Gastrocnemius medialis (tissue), 4 donors: ENCODE results near the gene THSD7B. TPM values are rescaled to one million over a fixed set of nuclear protein-coding genes. Genes with fewer than 3 reads are reported as not detected.

Experiments used
- ATAC-seq, 2 donors: fragments of 150-250 bp; one replicate each; pipeline ENCODE4 v1.9.1; 2016
- DNase-seq, 2 donors: peaks; one replicate each; pipeline ENCODE4 v3.0.0-alpha.2; 2019
- H3K27ac ChIP-seq, 4 donors: fragments of 200-600 bp; sonication (generic); 1 replicate in 1 of 4; 2 replicates in 3 of 4; pipeline ENCODE4 v1.5.1; 2016 to 2018; ENCODE audit warnings: mild to moderate bottlenecking in 2 of 4, moderate library complexity in 1 of 4
- H3K27me3 ChIP-seq, 3 donors: fragments of 200-600 bp; sonication (generic) in 2 of 3; 1 replicate in 1 of 3; 2 replicates in 2 of 3; pipeline versions ENCODE4 v1.5.1 to v1.6.0; 2016 to 2019; ENCODE audit warnings: mild to moderate bottlenecking in 1 of 3, moderate library complexity in 1 of 3
- H3K36me3 ChIP-seq, 2 donors: fragments of 200-600 bp; sonication (generic) in 1 of 2; one replicate each; pipeline ENCODE4 v1.5.1; 2017 to 2018
- H3K4me1 ChIP-seq, 2 donors: fragments of 200-600 bp; sonication (generic) in 1 of 2; one replicate each; pipeline ENCODE4 v1.5.1; 2016 to 2017; ENCODE audit warnings: mild to moderate bottlenecking in 2 of 2
- H3K4me3 ChIP-seq, 4 donors: fragments of 200-600 bp; sonication (generic) in 3 of 4; 1 replicate in 1 of 4; 2 replicates in 3 of 4; pipeline ENCODE4 v1.5.1; 2016 to 2019; ENCODE audit warnings: mild to moderate bottlenecking in 2 of 4
- H3K9me3 ChIP-seq, 3 donors: fragments of 200-600 bp; sonication (generic) in 2 of 3; 1 replicate in 1 of 3; 2 replicates in 2 of 3; pipeline ENCODE4 v1.5.1; 2016 to 2019
- CTCF ChIP-seq, 5 experiments: fragments of 450-650 bp in 3 of 5; fragments of 200-600 bp in 2 of 5; sonication (generic) in 2 of 5; IDR thresholded peaks in 4 of 5; conservative IDR thresholded peaks in 1 of 5; 1 replicate in 4 of 5; 2 replicates in 1 of 5; pipeline ENCODE4 v1.5.1; 2016 to 2019; ENCODE audit warnings: antibody characterized with exemption in 5 of 5, mild to moderate bottlenecking in 3 of 5, moderate library complexity in 3 of 5
- POLR2A ChIP-seq, 2 donors: fragments of 450-650 bp; IDR thresholded peaks; one replicate each; pipeline ENCODE4 v1.6.1; 2017; ENCODE audit warnings: antibody characterized with exemption in 2 of 2, mild to moderate bottlenecking in 2 of 2, moderate library complexity in 2 of 2
- in situ Hi-C, 4 donors: fragments of 200-750 bp; cut with MboI; loops; one replicate each; pipeline versions ENCODE4 v1.15.0 to v1.8.0; 2017; ENCODE audit warnings: low sequenced_read_pairs in 4 of 4
- intact Hi-C: fragments of 100-400 bp; cut with DNase I; formaldehyde crosslinking; loops from one replicate; pipeline ENCODE4 v1.15.1; 2023; ENCODE audit warnings: low total_unique reads
- total RNA-seq, 4 donors: library from RNA; depleted of rRNA; stranded (reverse); fragments of >200 nt; gene quantifications; one replicate each; pipeline versions ENCODE4 v1.1.0 to v1.2.3, GENCODE V29; 2016

The THSD7B gene
- total RNA-seq, 4 donors from 2014 or later = not detected

GRCh38 chr2:137155356-137156104 lies 390.2 kb downstream of the THSD7B start:
- no peaks in the 10 kb centered on the region for H3K36me3 ChIP-seq
- no peak for DNase-seq
- no peak overlapping the region for H3K27ac ChIP-seq
- H3K4me3 ChIP-seq = no peak overlapping the region
- no peaks in the 10 kb centered on the region for H3K4me1 ChIP-seq
- H3K9me3 ChIP-seq = no peaks in the 10 kb centered on the region
- no peak for ATAC-seq
- intact Hi-C loops = no loop called here
- TF ChIP-seq POLR2A (IDR thresholded peaks at IDR 0.05) = no peak
- TF ChIP-seq CTCF (IDR thresholded peaks at IDR 0.05 in 4 of 5, conservative IDR thresholded peaks at IDR 0.05 in 1 of 5) = no peak
- no peaks in the 10 kb centered on the region for H3K27me3 ChIP-seq
- in situ Hi-C loops = no loop called here

GRCh38 chr2:137156221-137156844 lies 391.0 kb downstream of the THSD7B start:
- Histone ChIP-seq H3K36me3 (no peaks in the 10 kb centered on the region), H3K9me3 (no peaks in the 10 kb centered on the region), H3K4me1 (no peaks in the 10 kb centered on the region), H3K27me3 (no peaks in the 10 kb centered on the region), H3K4me3 (no peak overlapping the region), H3K27ac (no peak overlapping the region)
- in situ Hi-C loops (no loop called here), intact Hi-C loops (no loop called here)
- DNase-seq (no peak), ATAC-seq (no peak)
- TF ChIP-seq CTCF (IDR thresholded peaks at IDR 0.05 in 4 of 5, conservative IDR thresholded peaks at IDR 0.05 in 1 of 5) = no peak
- TF ChIP-seq POLR2A (IDR thresholded peaks at IDR 0.05) = no peak

- Histone ChIP-seq H3K9me3 (no peaks in the 10 kb centered on the region), H3K27me3 (no peaks in the 10 kb centered on the region), H3K36me3 (no peaks in the 10 kb centered on the region), H3K4me1 (no peaks in the 10 kb centered on the region), H3K27ac (no peak overlapping the region), H3K4me3 (no peak overlapping the region)
- ATAC-seq (no peak), DNase-seq (no peak)
- TF ChIP-seq POLR2A (IDR thresholded peaks at IDR 0.05) = no peak
- TF ChIP-seq CTCF (IDR thresholded peaks at IDR 0.05 in 4 of 5, conservative IDR thresholded peaks at IDR 0.05 in 1 of 5) = no peak
- in situ Hi-C loops (no loop called here), intact Hi-C loops (no loop called here)
Observed at GRCh38 chr2:137157851-137158250, 392.5 kb downstream of the THSD7B start.

- H3K36me3 ChIP-seq = no peaks in the 10 kb centered on the region
- ATAC-seq = no peak
- no peaks in the 10 kb centered on the region for H3K9me3 ChIP-seq
- no peak for DNase-seq
- TF ChIP-seq POLR2A (IDR thresholded peaks at IDR 0.05) (no peak), CTCF (IDR thresholded peaks at IDR 0.05 in 4 of 5, conservative IDR thresholded peaks at IDR 0.05 in 1 of 5) (no peak)
- intact Hi-C loops = no loop called here
- no peaks in the 10 kb centered on the region for H3K4me1 ChIP-seq
- in situ Hi-C loops = no loop called here
- no peak overlapping the region for H3K27ac ChIP-seq
- no peak overlapping the region for H3K4me3 ChIP-seq
- no peaks in the 10 kb centered on the region for H3K27me3 ChIP-seq
Observed at GRCh38 chr2:137161250-137161649, 395.9 kb downstream of the THSD7B start.
